Measurements from ENCODE around the gene OSBPL5.

Gene OSBPL5

DNA sequence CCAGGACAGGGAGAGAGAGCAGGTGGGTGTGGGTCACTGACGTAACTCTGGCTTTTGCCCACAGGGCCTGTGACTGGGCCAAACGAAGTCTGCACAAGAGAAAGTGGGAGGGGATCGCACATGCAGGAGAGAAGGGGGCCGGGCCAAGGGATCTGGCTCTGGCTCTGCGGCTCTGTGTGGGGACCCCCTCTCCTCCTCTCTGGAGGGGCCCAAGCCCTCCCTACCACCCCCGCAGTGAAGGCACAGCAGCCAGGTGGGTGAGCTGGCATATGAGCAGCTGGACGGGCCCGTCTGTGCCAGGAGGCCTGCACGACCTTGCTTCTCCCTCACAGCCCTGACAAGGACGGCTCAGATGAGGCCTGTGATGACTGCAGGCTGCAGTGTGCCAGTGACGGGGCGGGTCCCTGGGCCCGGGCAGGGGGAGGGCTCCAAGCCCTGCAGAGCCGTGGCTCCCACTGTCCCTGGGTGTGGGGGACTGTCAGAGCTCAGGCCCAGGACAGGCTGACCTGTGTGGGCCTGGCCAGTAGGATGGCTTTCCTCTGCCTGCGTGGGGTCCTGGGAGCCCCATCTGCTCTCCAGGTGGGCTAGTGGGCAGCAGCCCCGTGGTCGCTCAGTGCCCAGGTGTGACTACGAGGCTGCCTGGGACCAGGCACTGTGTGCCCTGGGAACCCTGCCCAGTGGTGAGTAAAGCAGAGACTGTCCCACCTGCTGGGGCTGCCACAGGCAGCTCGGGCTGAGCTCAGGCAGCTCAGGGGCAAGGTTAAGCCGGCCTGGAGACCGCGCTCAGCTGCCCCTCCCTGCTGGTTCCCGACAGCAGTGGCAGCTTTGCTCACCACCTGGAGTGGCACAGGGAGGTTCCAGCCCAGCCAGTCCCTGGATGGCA, 31.3 kb upstream of the OSBPL5 start:
- Histone ChIP-seq H3K36me3 (ENCODE audit: control insufficient read depth, insufficient read depth, low read length) (no peaks in the 10 kb centered on the region), H3K4me3 (ENCODE audit: low read depth, low read length) (no peak overlapping the region), H3K9me3 (ENCODE audit: control insufficient read depth, insufficient read depth, low read depth, low read length) (no peaks in the 10 kb centered on the region), H3K27me3 (ENCODE audit: control insufficient read depth, insufficient read depth, low read length) (peaks cover 5% of the 10 kb centered on the region), H3K9ac (ENCODE audit: low read length) (no peak overlapping the region), H3K4me1 (ENCODE audit: control insufficient read depth, insufficient read depth, low read length) (peaks cover 14% of the 10 kb centered on the region), H3K27ac (ENCODE audit: low read depth, low read length) (no peak overlapping the region)

GRCh38 chr11:3195251-3196160, 30.4 kb upstream of the OSBPL5 start:
- Histone ChIP-seq H3K27ac (ENCODE audit: low read depth, low read length) (no peak overlapping the region), H3K4me3 (ENCODE audit: low read depth, low read length) (no peak overlapping the region), H3K4me1 (ENCODE audit: control insufficient read depth, insufficient read depth, low read length) (peaks cover 14% of the 10 kb centered on the region), H3K36me3 (ENCODE audit: control insufficient read depth, insufficient read depth, low read length) (no peaks in the 10 kb centered on the region), H3K9me3 (ENCODE audit: control insufficient read depth, insufficient read depth, low read depth, low read length) (no peaks in the 10 kb centered on the region), H3K9ac (ENCODE audit: low read length) (no peak overlapping the region), H3K27me3 (ENCODE audit: control insufficient read depth, insufficient read depth, low read length) (no peaks in the 10 kb centered on the region)

GRCh38 chr11:3194016-3194816, 29.1 kb upstream of the OSBPL5 start:
- no peaks in the 10 kb centered on the region for H3K9me3 ChIP-seq (ENCODE audit: control insufficient read depth, insufficient read depth, low read depth, low read length)
- H3K4me3 ChIP-seq (ENCODE audit: low read depth, low read length), result no peak overlapping the region
- no peak overlapping the region for H3K27ac ChIP-seq (ENCODE audit: low read depth, low read length)
- no peak overlapping the region for H3K9ac ChIP-seq (ENCODE audit: low read length)
- H3K27me3 ChIP-seq (ENCODE audit: control insufficient read depth, insufficient read depth, low read length), result no peaks in the 10 kb centered on the region
- H3K36me3 ChIP-seq (ENCODE audit: control insufficient read depth, insufficient read depth, low read length), result no peaks in the 10 kb centered on the region
- peaks cover 21% of the 10 kb centered on the region for H3K4me1 ChIP-seq (ENCODE audit: control insufficient read depth, insufficient read depth, low read length)

- no peaks in the 10 kb centered on the region for H3K36me3 ChIP-seq (ENCODE audit: control insufficient read depth, insufficient read depth, low read length)
- H3K27me3 ChIP-seq (ENCODE audit: control insufficient read depth, insufficient read depth, low read length), result no peaks in the 10 kb centered on the region
- H3K9ac ChIP-seq (ENCODE audit: low read length), result no peak overlapping the region
- H3K27ac ChIP-seq (ENCODE audit: low read depth, low read length), result no peak overlapping the region
- H3K4me3 ChIP-seq (ENCODE audit: low read depth, low read length), result no peak overlapping the region
- H3K4me1 ChIP-seq (ENCODE audit: control insufficient read depth, insufficient read depth, low read length), result peaks cover 27% of the 10 kb centered on the region
- H3K9me3 ChIP-seq (ENCODE audit: control insufficient read depth, insufficient read depth, low read depth, low read length), result no peaks in the 10 kb centered on the region
Measured at GRCh38 chr11:3193373-3194015, 28.4 kb upstream of the OSBPL5 start.

GRCh38 chr11:3192511-3193372, 27.6 kb upstream of the OSBPL5 start:
- H3K27me3 ChIP-seq (ENCODE audit: control insufficient read depth, insufficient read depth, low read length), result no peaks in the 10 kb centered on the region
- H3K4me3 ChIP-seq (ENCODE audit: low read depth, low read length), result no peak overlapping the region
- H3K27ac ChIP-seq (ENCODE audit: low read depth, low read length), result no peak overlapping the region
- no peaks in the 10 kb centered on the region for H3K9me3 ChIP-seq (ENCODE audit: control insufficient read depth, insufficient read depth, low read depth, low read length)
- H3K36me3 ChIP-seq (ENCODE audit: control insufficient read depth, insufficient read depth, low read length), result no peaks in the 10 kb centered on the region
- no peak overlapping the region for H3K9ac ChIP-seq (ENCODE audit: low read length)
- H3K4me1 ChIP-seq (ENCODE audit: control insufficient read depth, insufficient read depth, low read length), result peaks cover 29% of the 10 kb centered on the region

GRCh38 chr11:3191586-3192324, 26.6 kb upstream of the OSBPL5 start:
- Histone ChIP-seq H3K4me1 (ENCODE audit: control insufficient read depth, insufficient read depth, low read length) (peaks cover 29% of the 10 kb centered on the region), H3K9ac (ENCODE audit: low read length) (no peak overlapping the region), H3K27ac (ENCODE audit: low read depth, low read length) (no peak overlapping the region), H3K27me3 (ENCODE audit: control insufficient read depth, insufficient read depth, low read length) (no peaks in the 10 kb centered on the region), H3K36me3 (ENCODE audit: control insufficient read depth, insufficient read depth, low read length) (no peaks in the 10 kb centered on the region), H3K4me3 (ENCODE audit: low read depth, low read length) (no peak overlapping the region), H3K9me3 (ENCODE audit: control insufficient read depth, insufficient read depth, low read depth, low read length) (no peaks in the 10 kb centered on the region)

DNA sequence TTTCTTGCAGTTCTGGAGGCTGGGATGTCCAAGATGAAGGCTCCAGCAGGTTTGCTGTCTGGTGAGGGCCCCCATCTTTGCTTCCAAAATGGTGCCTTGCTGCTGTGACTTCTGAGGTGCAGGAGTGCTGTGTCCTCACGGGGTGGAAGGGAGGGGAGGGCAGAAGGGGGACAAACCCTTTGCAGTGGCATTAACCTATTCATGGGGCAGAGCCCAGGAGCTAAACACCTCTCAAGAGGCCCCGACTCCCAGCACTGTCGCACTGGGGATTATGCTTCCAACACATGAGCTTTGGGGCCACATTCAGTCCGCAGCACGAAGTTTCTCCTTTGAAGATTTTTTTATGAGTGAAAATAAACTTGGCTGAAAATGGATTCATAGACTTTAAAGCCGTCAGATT, 25.5 kb upstream of the OSBPL5 start:
- H3K9me3 ChIP-seq (ENCODE audit: control insufficient read depth, insufficient read depth, low read depth, low read length), result no peaks in the 10 kb centered on the region
- peaks cover 29% of the 10 kb centered on the region for H3K4me1 ChIP-seq (ENCODE audit: control insufficient read depth, insufficient read depth, low read length)
- H3K36me3 ChIP-seq (ENCODE audit: control insufficient read depth, insufficient read depth, low read length), result no peaks in the 10 kb centered on the region
- H3K27me3 ChIP-seq (ENCODE audit: control insufficient read depth, insufficient read depth, low read length), result no peaks in the 10 kb centered on the region
- no peak overlapping the region for H3K27ac ChIP-seq (ENCODE audit: low read depth, low read length)
- H3K9ac ChIP-seq (ENCODE audit: low read length), result no peak overlapping the region
- H3K4me3 ChIP-seq (ENCODE audit: low read depth, low read length), result no peak overlapping the region

- H3K27me3 ChIP-seq (ENCODE audit: control insufficient read depth, insufficient read depth, low read length), result no peaks in the 10 kb centered on the region
- peak overlapping the region; percentile 61 for H3K9ac ChIP-seq (ENCODE audit: low read length)
- no peaks in the 10 kb centered on the region for H3K36me3 ChIP-seq (ENCODE audit: control insufficient read depth, insufficient read depth, low read length)
- H3K27ac ChIP-seq (ENCODE audit: low read depth, low read length), result no peak overlapping the region; the same call in 1 of the 2 replicates
- H3K4me1 ChIP-seq (ENCODE audit: control insufficient read depth, insufficient read depth, low read length), result peaks cover 29% of the 10 kb centered on the region
- H3K9me3 ChIP-seq (ENCODE audit: control insufficient read depth, insufficient read depth, low read depth, low read length), result no peaks in the 10 kb centered on the region
- H3K4me3 ChIP-seq (ENCODE audit: low read depth, low read length), result peak overlapping the region; percentile 42; the same call in 1 of the 2 replicates
Measured at GRCh38 chr11:3189886-3190583, 24.9 kb upstream of the OSBPL5 start.

Data from HUES6 (cell line).